IMR-90 (cell line): ENCODE data around the gene ANAPC7. TPM values are rescaled to one million over a fixed set of nuclear protein-coding genes. Genes with fewer than 3 reads are reported as not detected.

Experiments used
- ATAC-seq: fragments of 200-7000 bp; cut with Tn5 transposase; 2 replicates; pipeline ENCODE4 v1.9.1; 2020; ENCODE audit warnings: low read depth, mild to moderate bottlenecking, moderate library complexity
- BruUV-seq: library from RNA; stranded (reverse); fragments of 400-500 nt; replicated peaks from 2 replicates; lab custom pipeline; 2021; lab: Mats Ljungman, UMichigan
- CTCF ChIA-PET: fragments of 300-600 bp; formaldehyde crosslinking; extraction: SDS; loops from one replicate; lab custom pipeline; 2021; ENCODE audit warnings: antibody characterized with exemption; lab: Yijun Ruan, JAX
- POLR2A ChIA-PET: fragments of 300-600 bp; sonication (Branson Sonifier 250); formaldehyde crosslinking; loops from one replicate; lab custom pipeline; 2022; ENCODE audit warnings: antibody characterized with exemption; ENCODE audit not compliant: unreplicated experiment; lab: Charles Lee
- DNase-seq: peaks from one replicate; pipeline ENCODE4 v3.0.0; 2013
- H2AFZ ChIP-seq: replicated peaks from 2 replicates; pipeline ENCODE3; 2013; ENCODE audit warnings: low read length, mild to moderate bottlenecking; ENCODE audit not compliant: poor library complexity
- H2AK5ac ChIP-seq: 2 replicates; pipeline ENCODE4 v1.6.1; 2013; ENCODE audit warnings: low read depth, low read length, inconsistent platforms
- H2AK9ac ChIP-seq: replicated peaks from 2 replicates; pipeline ENCODE3; 2013; ENCODE audit warnings: mild to moderate bottlenecking, low read depth, low read length, moderate library complexity; ENCODE audit not compliant: poor library complexity
- H2BK120ac ChIP-seq: 2 replicates; pipeline ENCODE4 v1.6.1; 2013; ENCODE audit warnings: low read depth, low read length, inconsistent platforms
- H2BK15ac ChIP-seq: 3 replicates; pipeline ENCODE4 v1.6.1; 2013; ENCODE audit warnings: low read depth, low read length, inconsistent platforms
- H2BK20ac ChIP-seq: 2 replicates; pipeline ENCODE4 v1.6.1; 2013; ENCODE audit warnings: low read depth, mild to moderate bottlenecking, inconsistent platforms, low read length, moderate library complexity
- H2BK5ac ChIP-seq: 2 replicates; pipeline ENCODE4 v1.6.1; 2013; ENCODE audit warnings: mild to moderate bottlenecking, low read depth, low read length, inconsistent platforms; ENCODE audit not compliant: poor library complexity, severe bottlenecking
- H3K14ac ChIP-seq: replicated peaks from 2 replicates; pipeline ENCODE4 v1.6.1; 2013; ENCODE audit warnings: low read depth, low read length, inconsistent platforms
- H3K18ac ChIP-seq: 2 replicates; pipeline ENCODE4 v1.6.1; 2013; ENCODE audit warnings: low read depth, low read length, control low read depth
- H3K23ac ChIP-seq: 2 replicates; pipeline ENCODE4 v1.6.1; 2013; ENCODE audit warnings: low read depth, low read length, inconsistent platforms
- H3K27ac ChIP-seq: 2 replicates; pipeline ENCODE4 v1.5.1; 2013; ENCODE audit warnings: mild to moderate bottlenecking, control low read depth, low read length; ENCODE audit not compliant: insufficient read depth
- H3K27me3 ChIP-seq: 2 replicates; pipeline ENCODE4 v1.6.1; 2013; ENCODE audit warnings: low read length; ENCODE audit not compliant: control insufficient read depth, insufficient read depth
- H3K36me3 ChIP-seq: 2 replicates; pipeline ENCODE4 v1.6.1; 2013; ENCODE audit warnings: low read length, mixed read lengths; ENCODE audit not compliant: control insufficient read depth, insufficient read depth
- H3K4ac ChIP-seq: 2 replicates; pipeline ENCODE4 v1.6.1; 2013; ENCODE audit warnings: low read depth, low read length, inconsistent platforms
- H3K4me1 ChIP-seq: 2 replicates; pipeline ENCODE4 v1.6.1; 2013; ENCODE audit warnings: low read length, mixed read lengths; ENCODE audit not compliant: control insufficient read depth, insufficient read depth
- H3K4me2 ChIP-seq: 2 replicates; pipeline ENCODE4 v1.6.1; 2013; ENCODE audit warnings: low read depth, mild to moderate bottlenecking, control low read depth, low read length, moderate library complexity
- H3K4me3 ChIP-seq: 2 replicates; pipeline ENCODE4 v1.5.1; 2013; ENCODE audit warnings: low read depth, mild to moderate bottlenecking, control low read depth, low read length, moderate library complexity; ENCODE audit not compliant: insufficient read depth
- H3K56ac ChIP-seq: 2 replicates; pipeline ENCODE4 v1.6.1; 2013; ENCODE audit warnings: low read length, inconsistent platforms; ENCODE audit not compliant: insufficient read depth; ENCODE audit errors: extremely low read depth
- H3K79me1 ChIP-seq, 2 experiments: 2 replicates each; pipeline ENCODE4 v1.6.1; 2013; ENCODE audit warnings: low read length in 2 of 2, inconsistent platforms in 1 of 2, low read depth in 1 of 2
- H3K9ac ChIP-seq: 2 replicates; pipeline ENCODE4 v1.6.1; 2013; ENCODE audit warnings: low read depth, low read length, control low read depth
- H3K9me1 ChIP-seq: 2 replicates; pipeline ENCODE4 v1.6.1; 2013; ENCODE audit warnings: low read length, inconsistent platforms; ENCODE audit not compliant: insufficient read depth
- H3K9me3 ChIP-seq: 2 replicates; pipeline ENCODE4 v1.6.1; 2013; ENCODE audit warnings: low read length; ENCODE audit not compliant: control insufficient read depth, insufficient read depth
- H4K20me1 ChIP-seq: 2 replicates; pipeline ENCODE4 v1.6.1; 2013; ENCODE audit warnings: low read length, inconsistent platforms; ENCODE audit not compliant: insufficient read depth
- H4K5ac ChIP-seq: 2 replicates; pipeline ENCODE4 v1.6.1; 2013; ENCODE audit warnings: mild to moderate bottlenecking, low read depth, low read length, control low read depth
- H4K8ac ChIP-seq, 2 experiments: 2 replicates each; pipeline ENCODE4 v1.6.1; 2013; ENCODE audit warnings: low read depth in 2 of 2, low read length in 2 of 2, control low read depth in 1 of 2, inconsistent platforms in 1 of 2
- H4K91ac ChIP-seq: 2 replicates; pipeline ENCODE4 v1.6.1; 2013; ENCODE audit warnings: low read depth, low read length, inconsistent platforms; ENCODE audit not compliant: insufficient read depth
- MXI1 ChIP-seq: IDR thresholded peaks from 2 replicates; pipeline ENCODE4 v1.6.1; 2012; ENCODE audit warnings: low read depth, mild to moderate bottlenecking, low read length, moderate library complexity, borderline replicate concordance
- POLR2A ChIP-seq: IDR thresholded peaks from 2 replicates; pipeline ENCODE4 v1.6.1; 2012; ENCODE audit warnings: mild to moderate bottlenecking, low read depth, low read length
- RAD21 ChIP-seq: IDR thresholded peaks from 2 replicates; pipeline ENCODE4 v1.6.1; 2012; ENCODE audit warnings: low read length, improper control_type of control experiment
- RFX5 ChIP-seq: IDR thresholded peaks from 2 replicates; pipeline ENCODE4 v1.8.0; 2012; ENCODE audit warnings: low read depth, mild to moderate bottlenecking, low read length, moderate library complexity
- WGBS, 2 experiments: methylation state at CpG; one replicate each; pipeline versions ENCODE4 v1.1.5 to v1.1.7; 2013; ENCODE audit warnings: missing lambda C conversion rate in 2 of 2; ENCODE audit not compliant: insufficient read length in 1 of 2; ENCODE audit errors: extremely low coverage in 2 of 2; 5-methylcytosine and 5-hydroxymethylcytosine counted together
- dilution Hi-C: fragments of 300-500 bp; cut with HindIII; formaldehyde crosslinking; loops from one replicate; pipeline ENCODE4 v1.14.3; 2018; ENCODE audit warnings: low sequenced_read_pairs; ENCODE audit not compliant: unreplicated experiment
- in situ Hi-C: fragments of 300-500 bp; cut with MboI; formaldehyde crosslinking; loops from 3 replicates; pipeline ENCODE4 v1.14.3; 2019; ENCODE audit warnings: low sequenced_read_pairs, inconsistent platforms, mixed read lengths
- intact Hi-C: fragments of 100-400 bp; cut with micrococcal nuclease; formaldehyde crosslinking; loops from 2 replicates; pipeline ENCODE4 v1.10.0; 2022
- polyA plus RNA-seq, 3 experiments: library from polyadenylated mRNA; depleted of rRNA; stranded (reverse); fragments of >200 nt; gene quantifications; 2 replicates each; pipeline ENCODE4 v1.2.3, GENCODE V29; 2012; ENCODE audit warnings: low replicate concordance in 1 of 3
- total RNA-seq: library from RNA; depleted of rRNA; stranded (reverse); fragments of >200 nt; gene quantifications from 2 replicates; pipeline ENCODE4 v1.2.3, GENCODE V29; 2012
- TF ChIP-seq, protein P1 (sequence below): conservative IDR thresholded peaks from 2 replicates; pipeline ENCODE4 v1.5.1; 2012; ENCODE audit warnings: mild to moderate bottlenecking, low read depth, low read length, improper control_type of control experiment

Gene ANAPC7
- total and polyA plus RNA-seq, 2 of the 4 experiments (the other 2 are of a cell fraction) = 46.4 to 57.9 TPM

DNA sequence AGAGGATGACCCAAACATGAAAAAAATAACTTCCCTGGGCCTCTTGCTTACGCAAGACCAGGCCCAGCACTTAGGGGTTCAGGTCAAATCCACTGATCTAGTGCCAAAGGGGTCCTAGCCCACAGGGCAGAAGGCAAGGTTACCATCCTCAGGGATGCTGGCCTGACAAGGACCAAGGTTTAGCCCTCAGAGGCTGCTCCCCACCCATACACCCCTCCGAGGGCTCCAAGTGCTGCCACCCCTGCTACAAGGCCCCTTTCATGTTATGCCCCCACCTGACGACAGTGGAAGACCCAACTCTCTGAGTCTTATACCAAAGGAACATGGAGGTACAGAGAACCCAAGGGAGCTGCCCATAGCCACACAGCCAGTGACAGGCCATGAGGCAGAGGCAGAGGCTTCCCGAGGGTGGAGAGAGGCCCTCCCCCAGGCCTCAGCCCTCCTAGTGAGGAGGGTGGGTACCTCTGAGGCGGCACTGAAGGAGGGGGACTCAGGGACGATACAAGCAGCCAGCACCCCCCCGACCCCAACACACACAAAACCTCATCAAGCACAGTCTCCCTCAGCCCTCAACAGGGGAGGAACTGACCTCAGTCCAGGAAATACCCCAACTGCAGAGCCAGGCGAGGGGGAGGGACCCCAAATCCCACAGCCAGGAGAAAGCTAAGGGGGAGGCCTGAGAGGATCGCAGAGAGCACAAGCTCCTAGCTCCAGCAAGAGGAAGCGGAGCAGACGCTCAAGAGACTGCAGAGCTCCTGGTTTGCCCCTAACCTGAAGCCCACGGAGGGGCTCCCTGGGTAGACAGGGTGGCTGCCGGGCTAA is 37.0 kb downstream of the ANAPC7 start:
- intact Hi-C loops = no loop called here
- POLR2A ChIA-PET = no interaction called here
- no peak overlapping the region for H2BK5ac ChIP-seq
- peak overlapping the region; percentile 44 for H2BK120ac ChIP-seq
- H2BK20ac ChIP-seq = peak overlapping the region; percentile 12; the same call in 1 of the 2 replicates
- H4K20me1 ChIP-seq = no peaks in the 10 kb centered on the region
- H3K9ac ChIP-seq = peak overlapping the region; percentile 61
- H3K36me3 ChIP-seq = peaks cover 5% of the 10 kb centered on the region
- CTCF ChIA-PET = interaction anchor here (1.1 to 1.7 kb wide), 2 partner anchors 9 to 14 kb away, joined by 3 to 13 read pairs; no protein-coding TSS in a partner anchor
- peak overlapping the region; percentile 56; the same call in 1 of the 2 replicates for H4K91ac ChIP-seq
- WGBS, 2 experiments = 72% methylated on average over 5 of the region's 13 CpGs; no CpG with 5 or more reads in 1 of the 2 experiments
- H2AK5ac ChIP-seq = peak overlapping the region; percentile 51
- dilution Hi-C loops = no loop called here
- no peaks in the 10 kb centered on the region for H3K9me3 ChIP-seq
- peak overlapping the region; percentile 17 to 94 for H4K8ac ChIP-seq
- peak overlapping the region; percentile 69 for H3K4ac ChIP-seq
- peak; percentile 35 for ATAC-seq
- H2AFZ ChIP-seq = peak overlapping the region; percentile 85
- H3K4me2 ChIP-seq = no peak overlapping the region
- H3K14ac ChIP-seq = peak overlapping the region; percentile 51
- H4K5ac ChIP-seq = peak overlapping the region; percentile 97
- H2BK15ac ChIP-seq = no peak overlapping the region
- H3K56ac ChIP-seq = no peak overlapping the region
- H3K18ac ChIP-seq = peak overlapping the region; percentile 78; the same call in 1 of the 2 replicates
- no TSS peak for BruUV-seq
- in situ Hi-C loops = no loop called here
- H3K4me1 ChIP-seq = peaks cover 13% of the 10 kb centered on the region
- peaks cover 6% of the 10 kb centered on the region; the same call in 1 of the 2 replicates for H3K9me1 ChIP-seq
- H3K79me1 ChIP-seq = no peaks in the 10 kb centered on the region
- no peak overlapping the region for H3K4me3 ChIP-seq
- H2AK9ac ChIP-seq = peak overlapping the region; percentile 38
- DNase-seq = no peak
- no peak overlapping the region; the same call in 1 of the 2 replicates for H3K23ac ChIP-seq
- TF ChIP-seq MXI1 = no peak
- TF ChIP-seq RFX5 = no peak
- TF ChIP-seq, protein P1, sequence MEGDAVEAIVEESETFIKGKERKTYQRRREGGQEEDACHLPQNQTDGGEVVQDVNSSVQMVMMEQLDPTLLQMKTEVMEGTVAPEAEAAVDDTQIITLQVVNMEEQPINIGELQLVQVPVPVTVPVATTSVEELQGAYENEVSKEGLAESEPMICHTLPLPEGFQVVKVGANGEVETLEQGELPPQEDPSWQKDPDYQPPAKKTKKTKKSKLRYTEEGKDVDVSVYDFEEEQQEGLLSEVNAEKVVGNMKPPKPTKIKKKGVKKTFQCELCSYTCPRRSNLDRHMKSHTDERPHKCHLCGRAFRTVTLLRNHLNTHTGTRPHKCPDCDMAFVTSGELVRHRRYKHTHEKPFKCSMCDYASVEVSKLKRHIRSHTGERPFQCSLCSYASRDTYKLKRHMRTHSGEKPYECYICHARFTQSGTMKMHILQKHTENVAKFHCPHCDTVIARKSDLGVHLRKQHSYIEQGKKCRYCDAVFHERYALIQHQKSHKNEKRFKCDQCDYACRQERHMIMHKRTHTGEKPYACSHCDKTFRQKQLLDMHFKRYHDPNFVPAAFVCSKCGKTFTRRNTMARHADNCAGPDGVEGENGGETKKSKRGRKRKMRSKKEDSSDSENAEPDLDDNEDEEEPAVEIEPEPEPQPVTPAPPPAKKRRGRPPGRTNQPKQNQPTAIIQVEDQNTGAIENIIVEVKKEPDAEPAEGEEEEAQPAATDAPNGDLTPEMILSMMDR = no peak
- no peak for TF ChIP-seq POLR2A
- no peak for TF ChIP-seq RAD21
- peak overlapping the region; percentile 57 for H3K27ac ChIP-seq
- no peaks in the 10 kb centered on the region for H3K27me3 ChIP-seq
